Vagina (tissue), 2 donors: ENCODE results near the gene POLK.

Source experiments
- CTCF ChIP-seq, 3 experiments: fragments of 450-650 bp in 2 of 3; fragments of 200-600 bp in 1 of 3; sonication (generic) in 1 of 3; IDR thresholded peaks; one replicate each; pipeline ENCODE4 v1.5.1; 2017 to 2019; ENCODE audit warnings: antibody characterized with exemption in 3 of 3, mild to moderate bottlenecking in 2 of 3, moderate library complexity in 2 of 3
- POLR2A ChIP-seq, 2 donors: fragments of 450-650 bp; IDR thresholded peaks; one replicate each; pipeline ENCODE4 v1.6.1; 2017; ENCODE audit warnings: antibody characterized with exemption in 2 of 2, mild to moderate bottlenecking in 2 of 2, moderate library complexity in 2 of 2

- TF ChIP-seq POLR2A (IDR thresholded peaks at IDR 0.05) (no peak), CTCF (IDR thresholded peaks at IDR 0.05) (no peak)
These were observed 137.0 kb downstream of the POLK start for GRCh38 chr5:75648712-75649111.
